Naive thymus-derived CD8-positive, alpha-beta T cell (primary cell): ENCODE results near the gene ATG13. TPM values are rescaled to one million over a fixed set of nuclear protein-coding genes. Genes with fewer than 3 reads are reported as not detected.
A peak's percentile ranks its signal among the peaks of the same experiment; 100 is the strongest.

Experiments
- ATAC-seq, 2 donors: fragments of 150-1000 bp; cut with Tn5 transposase in 1 of 2; sonication (Bioruptor Pico), chemical (Tn5 transposase) in 1 of 2; 1 replicate in 1 of 2; 2 replicates in 1 of 2; pipeline ENCODE4 v1.10.0; 2021; ENCODE audit warnings: mild to moderate bottlenecking in 2 of 2, moderate library complexity in 2 of 2
- POLR2A ChIA-PET: fragments of 350-600 bp; sonication (Branson Sonifier 250); formaldehyde crosslinking; loops from one replicate; lab custom pipeline; 2021; ENCODE audit warnings: antibody characterized with exemption; lab: Charles Lee
- DNase-seq, 10 donors: peaks; one replicate each; pipeline versions ENCODE4 v3.0.0 to v3.0.0-alpha.2; 2020 to 2022
- H3K27ac Mint-ChIP-seq, 10 donors: one replicate each; pipeline ENCODE4 v1.8.0; 2020 to 2022; ENCODE audit warnings: mild to moderate bottlenecking in 10 of 10, mixed read lengths in 10 of 10, moderate library complexity in 4 of 10, inconsistent platforms in 1 of 10
- H3K27me3 Mint-ChIP-seq, 5 donors: one replicate each; pipeline ENCODE4 v1.8.0; 2021 to 2022; ENCODE audit warnings: mixed read lengths in 5 of 5
- H3K36me3 Mint-ChIP-seq, 3 donors: one replicate each; pipeline ENCODE4 v1.8.0; 2020 to 2022; ENCODE audit warnings: mixed read lengths in 3 of 3, mild to moderate bottlenecking in 2 of 3, inconsistent platforms in 1 of 3
- H3K4me1 Mint-ChIP-seq, 4 donors: one replicate each; pipeline ENCODE4 v1.8.0; 2021 to 2022; ENCODE audit warnings: mixed read lengths in 4 of 4
- H3K4me3 Mint-ChIP-seq, 10 donors: one replicate each; pipeline ENCODE4 v1.8.0; 2020 to 2022; ENCODE audit warnings: mild to moderate bottlenecking in 10 of 10, mixed read lengths in 10 of 10, moderate library complexity in 6 of 10, inconsistent platforms in 1 of 10
- H3K9me3 Mint-ChIP-seq, 9 donors: one replicate each; pipeline ENCODE4 v1.8.0; 2020 to 2022; ENCODE audit warnings: mixed read lengths in 9 of 9, mild to moderate bottlenecking in 3 of 9, inconsistent platforms in 1 of 9, moderate library complexity in 1 of 9
- polyA plus RNA-seq, 3 donors: library from polyadenylated mRNA; unstranded; fragments of 300-500 nt; fragmentation: Illumina TruSeq; gene quantifications; one replicate each; pipeline ENCODE4 v1.2.3, GENCODE V29; 2021
- total RNA-seq, 8 experiments: library from RNA in 2 of 8; stranded (reverse) in 2 of 8; gene quantifications; one replicate each; pipeline ENCODE4 v1.2.3 and lab custom pipeline; 2021 to 2026

Gene ATG13
- total and polyA plus RNA-seq, 5 experiments from 2014 or later: 59.6 to 98.6 (median 77.9) TPM

DNA sequence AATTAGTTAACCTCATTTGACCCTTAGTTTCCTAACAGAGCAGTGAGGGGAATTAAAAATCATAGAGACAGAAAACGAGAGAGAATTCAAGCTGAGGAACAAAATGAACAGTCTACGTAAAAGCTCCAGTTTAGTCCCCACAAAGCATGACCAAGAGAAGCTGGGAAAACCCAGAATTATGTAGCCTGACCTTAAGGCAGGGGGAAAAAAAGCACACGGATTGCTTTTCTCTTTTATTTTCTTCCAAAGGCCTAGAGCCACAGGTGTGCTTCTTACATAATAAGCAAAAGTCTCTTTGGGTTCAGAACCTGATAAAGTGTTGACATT lies 23.0 kb upstream of the ATG13 start:
- Mint-ChIP-seq H3K27ac (peak overlapping the region; percentile 91 to 97 (median 96)), H3K36me3 (peaks cover 0 to 6% (median 0%) of the 10 kb centered on the region in 3 donors), H3K4me3 (peak overlapping the region; percentile 93 to 99 (median 96)), H3K4me1 (peaks cover 19 to 44% (median 41%) of the 10 kb centered on the region in 4 donors), H3K9me3 (no peaks in the 10 kb centered on the region), H3K27me3 (no peaks in the 10 kb centered on the region)
- POLR2A ChIA-PET: interaction anchor here (0.6 to 3.1 kb wide), 8 partner anchors 17 to 678 kb away, joined by 3 to 30 read pairs (median 3); partner anchors contain the start of genes ATG13 and HARBI1
- DNase-seq (no peak), ATAC-seq (no peak)

GRCh38 chr11:46594785-46595184 lies 22.6 kb upstream of the ATG13 start:
- peak overlapping the region in 2 of 10 donors; percentile 95 for H3K27ac Mint-ChIP-seq
- H3K4me3 Mint-ChIP-seq: peak overlapping the region in 5 of 10 donors; percentile 95 to 99 (median 96)
- H3K9me3 Mint-ChIP-seq: no peaks in the 10 kb centered on the region

DNA sequence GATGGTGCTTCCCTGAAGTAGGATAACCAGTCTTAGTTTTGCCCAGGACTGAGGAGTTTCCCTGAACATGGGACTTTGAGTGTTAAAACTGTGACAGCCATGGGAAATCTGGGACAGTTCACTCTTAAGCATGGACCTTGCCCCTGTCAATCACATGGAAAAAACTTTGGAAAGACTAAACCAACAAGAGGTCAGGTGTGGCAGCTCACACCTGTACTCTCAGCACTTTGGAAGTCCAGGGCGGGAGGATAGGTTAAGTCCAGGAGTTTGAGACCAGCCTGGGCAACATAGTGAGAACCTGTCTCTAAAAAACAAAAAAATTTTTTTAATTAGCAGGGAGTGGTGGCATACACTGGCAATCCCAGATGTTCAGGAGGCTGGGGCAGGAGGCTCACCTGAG lies 20.2 kb upstream of the ATG13 start:
- no peak for ATAC-seq
- peaks cover 13 to 24% (median 21%) of the 10 kb centered on the region in 4 donors for H3K4me1 Mint-ChIP-seq
- H3K9me3 Mint-ChIP-seq: no peaks in the 10 kb centered on the region
- peaks cover 0 to 3% (median 0%) of the 10 kb centered on the region in 3 donors for H3K36me3 Mint-ChIP-seq
- no peak for DNase-seq
- H3K4me3 Mint-ChIP-seq: no peak overlapping the region
- H3K27ac Mint-ChIP-seq: no peak overlapping the region
- H3K27me3 Mint-ChIP-seq: no peaks in the 10 kb centered on the region
- POLR2A ChIA-PET: interaction anchor here (0.6 kb wide), 2 partner anchors 12 to 19 kb away, joined by 3 to 4 read pairs; no protein-coding TSS in a partner anchor

More at GRCh38 chr11:46594785-46595184, 22.6 kb upstream of the ATG13 start:
- POLR2A ChIA-PET: interaction anchor here (1.5 to 3.1 kb wide), 4 partner anchors 17 to 102 kb away, joined by 3 to 30 read pairs (median 6); partner anchors contain the start of genes ATG13 and HARBI1
- no peak for ATAC-seq
- Mint-ChIP-seq H3K27me3 (no peaks in the 10 kb centered on the region), H3K4me1 (peaks cover 19 to 41% (median 38%) of the 10 kb centered on the region in 4 donors), H3K36me3 (peaks cover 0 to 5% (median 0%) of the 10 kb centered on the region in 3 donors)
- no peak for DNase-seq

- no peak for DNase-seq
- H3K9me3 Mint-ChIP-seq: no peaks in the 10 kb centered on the region
- H3K27me3 Mint-ChIP-seq: no peaks in the 10 kb centered on the region
- POLR2A ChIA-PET: no interaction called here
- H3K36me3 Mint-ChIP-seq: peaks cover 0 to 5% (median 0%) of the 10 kb centered on the region in 3 donors
- H3K27ac Mint-ChIP-seq: no peak overlapping the region
- peaks cover 10 to 18% (median 15%) of the 10 kb centered on the region in 4 donors for H3K4me1 Mint-ChIP-seq
- H3K4me3 Mint-ChIP-seq: no peak overlapping the region
- no peak for ATAC-seq
These were observed 19.6 kb upstream of the ATG13 start for GRCh38 chr11:46597609-46598219.

DNA sequence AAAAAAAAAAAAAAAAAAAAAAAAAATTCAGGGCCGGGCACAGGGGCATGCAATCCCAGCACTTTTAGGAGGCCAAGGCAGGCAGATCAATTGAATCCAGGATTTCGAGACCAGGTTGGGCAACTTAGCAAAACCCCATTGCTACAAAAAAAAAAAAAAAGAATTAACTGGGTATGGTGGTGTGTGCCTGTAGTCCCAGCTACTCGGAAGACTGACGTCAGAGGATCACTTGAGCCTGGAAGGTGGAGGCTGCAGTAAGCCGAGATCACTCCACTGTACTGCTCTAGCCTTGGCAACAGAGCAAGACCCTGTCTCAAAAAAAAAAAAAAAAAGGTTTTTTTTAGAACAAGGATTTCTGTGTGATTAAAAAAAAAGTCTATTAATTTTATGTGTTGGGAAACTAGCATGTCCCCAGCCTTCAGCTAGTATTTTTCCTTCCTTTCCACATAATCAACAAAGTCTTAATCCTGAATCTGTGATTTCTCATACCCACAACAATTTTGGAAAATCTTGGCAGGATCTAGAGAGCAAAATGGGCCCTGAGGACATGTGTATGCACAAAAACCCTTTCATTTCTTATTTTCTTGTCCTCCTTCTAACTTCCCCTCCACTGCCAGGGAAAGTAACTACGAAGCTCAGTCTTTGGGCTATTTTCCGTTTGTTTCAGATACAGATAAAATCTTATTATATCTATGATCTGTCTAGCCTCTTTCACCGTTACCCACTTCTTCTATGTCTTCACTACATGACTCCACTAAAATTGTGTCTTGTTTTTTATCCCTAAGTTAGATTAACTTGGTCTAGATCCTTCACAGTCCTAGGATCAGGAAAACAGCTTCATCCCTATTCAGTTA lies 17.8 kb upstream of the ATG13 start:
- H3K4me3 Mint-ChIP-seq: no peak overlapping the region
- peaks cover 0 to 4% (median under 1%) of the 10 kb centered on the region in 4 donors for H3K4me1 Mint-ChIP-seq
- POLR2A ChIA-PET: interaction anchor here (0.7 kb wide), 1 partner anchor 252 kb away, joined by 4 read pairs; no protein-coding TSS in a partner anchor
- H3K36me3 Mint-ChIP-seq: peaks cover 0 to 11% (median 1%) of the 10 kb centered on the region in 3 donors
- no peak for ATAC-seq
- DNase-seq: no peak
- H3K9me3 Mint-ChIP-seq: no peaks in the 10 kb centered on the region
- peak overlapping the region in 1 of 10 donors; percentile 17 for H3K27ac Mint-ChIP-seq
- no peaks in the 10 kb centered on the region for H3K27me3 Mint-ChIP-seq

DNA sequence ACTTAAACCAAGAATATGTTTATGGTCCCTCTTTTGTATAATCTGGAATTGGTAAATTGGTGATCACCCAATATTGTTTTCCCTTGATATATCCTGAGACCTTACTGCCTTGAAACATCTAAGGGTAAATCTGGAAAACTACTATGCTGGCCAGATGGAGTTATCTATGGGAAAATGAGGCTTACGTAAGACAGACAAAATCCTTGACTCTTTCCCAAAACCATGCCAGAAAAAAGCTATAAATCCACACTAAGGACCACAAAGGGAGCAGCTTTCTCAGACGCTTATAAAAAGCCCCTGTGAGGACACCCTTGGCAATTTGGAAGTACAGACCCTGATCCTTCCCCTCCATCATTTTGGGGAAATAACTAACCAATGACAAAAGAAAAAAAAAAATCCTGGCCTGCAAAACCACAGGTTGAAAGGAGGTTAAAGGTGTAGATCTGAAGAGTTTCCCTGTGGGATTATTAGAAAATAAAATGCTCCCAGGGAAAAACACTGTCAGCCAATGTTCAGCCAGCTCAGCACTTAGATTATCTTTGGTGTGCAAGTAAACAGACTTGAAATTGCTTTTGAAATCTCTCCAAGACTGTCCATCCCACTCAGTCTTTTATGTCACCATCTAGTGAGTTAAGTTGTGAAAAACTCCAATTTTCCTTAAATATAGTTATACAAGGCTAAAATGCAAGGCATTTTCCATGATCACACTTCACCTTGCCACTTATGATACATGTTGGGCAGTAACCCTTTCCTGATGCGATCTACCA lies 17.0 kb upstream of the ATG13 start:
- Mint-ChIP-seq H3K36me3 (peaks cover 0 to 11% (median 1%) of the 10 kb centered on the region in 3 donors), H3K4me1 (peaks cover 0 to 4% (median 0%) of the 10 kb centered on the region in 4 donors), H3K4me3 (no peak overlapping the region), H3K27me3 (no peaks in the 10 kb centered on the region), H3K9me3 (no peaks in the 10 kb centered on the region), H3K27ac (peak overlapping the region in 1 of 10 donors; percentile 17)
- DNase-seq: no peak
- ATAC-seq: no peak
- POLR2A ChIA-PET: no interaction called here

DNA sequence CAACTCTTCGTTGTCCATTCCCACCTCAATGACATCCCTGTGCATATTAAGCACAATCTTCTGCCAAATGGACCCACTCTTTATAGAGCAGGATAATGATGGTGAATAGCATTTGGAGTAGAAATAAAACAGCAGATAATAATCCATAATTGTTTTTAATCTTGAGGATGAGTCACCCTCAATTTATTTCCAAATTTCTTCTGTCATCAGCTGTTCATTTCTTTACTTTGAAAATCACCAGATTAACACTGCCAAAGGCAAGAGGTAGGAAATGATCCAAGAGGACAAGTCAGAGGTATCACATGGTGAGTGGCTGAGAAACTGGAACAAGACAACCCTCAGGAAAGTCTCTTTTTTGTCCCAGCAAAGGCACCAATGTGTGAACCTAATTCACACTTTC lies 16.2 kb upstream of the ATG13 start:
- no peak for DNase-seq
- peaks cover 0 to 4% (median 0%) of the 10 kb centered on the region in 4 donors for H3K4me1 Mint-ChIP-seq
- H3K9me3 Mint-ChIP-seq: no peaks in the 10 kb centered on the region
- POLR2A ChIA-PET: no interaction called here
- peaks cover 0 to 11% (median 1%) of the 10 kb centered on the region in 3 donors for H3K36me3 Mint-ChIP-seq
- H3K4me3 Mint-ChIP-seq: no peak overlapping the region
- no peak overlapping the region for H3K27ac Mint-ChIP-seq
- no peak for ATAC-seq
- H3K27me3 Mint-ChIP-seq: no peaks in the 10 kb centered on the region

- Mint-ChIP-seq H3K4me1 (peaks cover 0 to 4% (median under 1%) of the 10 kb centered on the region in 4 donors), H3K27ac (peak overlapping the region in 1 of 10 donors; percentile 26), H3K4me3 (no peak overlapping the region), H3K27me3 (no peaks in the 10 kb centered on the region), H3K9me3 (no peaks in the 10 kb centered on the region), H3K36me3 (peaks cover 0 to 11% (median 1%) of the 10 kb centered on the region in 3 donors)
- DNase-seq (no peak), ATAC-seq (no peak)
- POLR2A ChIA-PET: no interaction called here
These were observed 13.5 kb upstream of the ATG13 start for GRCh38 chr11:46603704-46604308.

- POLR2A ChIA-PET: interaction anchor here (0.6 to 0.7 kb wide), 2 partner anchors 12 to 303 kb away, joined by 3 to 6 read pairs; partner anchors contain the start of gene HARBI1
- Mint-ChIP-seq H3K4me1 (peaks cover 0 to 4% (median under 1%) of the 10 kb centered on the region in 4 donors), H3K27me3 (no peaks in the 10 kb centered on the region), H3K27ac (peak overlapping the region in 2 of 10 donors; percentile 17 to 73), H3K4me3 (no peak overlapping the region), H3K9me3 (no peaks in the 10 kb centered on the region), H3K36me3 (peaks cover 0 to 11% (median 1%) of the 10 kb centered on the region in 3 donors)
- DNase-seq (no peak), ATAC-seq (no peak)
These were observed 12.6 kb upstream of the ATG13 start for GRCh38 chr11:46604796-46605195.

DNA sequence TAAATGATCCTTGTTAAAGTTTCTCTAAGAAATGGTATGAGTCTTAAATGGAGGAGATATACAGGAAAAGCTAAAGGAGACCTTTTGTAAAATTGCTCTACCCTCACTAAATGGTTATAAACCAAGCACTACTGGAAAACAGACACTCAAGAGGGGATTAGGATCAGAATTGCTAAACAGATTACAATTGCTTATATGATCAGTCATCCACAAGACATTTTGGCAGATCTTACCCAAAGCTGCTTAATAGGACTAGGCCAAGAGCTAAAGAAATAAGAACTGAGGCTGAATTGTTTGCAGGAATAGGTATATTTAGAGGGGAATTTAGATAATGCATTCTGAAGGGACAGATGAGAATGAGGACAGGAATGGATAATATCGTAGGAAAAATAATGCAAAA lies 9.8 kb upstream of the ATG13 start:
- no peaks in the 10 kb centered on the region for H3K27me3 Mint-ChIP-seq
- POLR2A ChIA-PET: interaction anchor here (0.6 kb wide), 1 partner anchor 92 kb away, joined by 3 read pairs; no protein-coding TSS in a partner anchor
- H3K4me1 Mint-ChIP-seq: peaks cover 2 to 11% (median 6%) of the 10 kb centered on the region in 4 donors
- no peaks in the 10 kb centered on the region for H3K9me3 Mint-ChIP-seq
- peaks cover 0 to 7% (median 1%) of the 10 kb centered on the region in 3 donors for H3K36me3 Mint-ChIP-seq
- no peak overlapping the region for H3K27ac Mint-ChIP-seq
- DNase-seq (no peak), ATAC-seq (no peak)
- no peak overlapping the region for H3K4me3 Mint-ChIP-seq

DNA sequence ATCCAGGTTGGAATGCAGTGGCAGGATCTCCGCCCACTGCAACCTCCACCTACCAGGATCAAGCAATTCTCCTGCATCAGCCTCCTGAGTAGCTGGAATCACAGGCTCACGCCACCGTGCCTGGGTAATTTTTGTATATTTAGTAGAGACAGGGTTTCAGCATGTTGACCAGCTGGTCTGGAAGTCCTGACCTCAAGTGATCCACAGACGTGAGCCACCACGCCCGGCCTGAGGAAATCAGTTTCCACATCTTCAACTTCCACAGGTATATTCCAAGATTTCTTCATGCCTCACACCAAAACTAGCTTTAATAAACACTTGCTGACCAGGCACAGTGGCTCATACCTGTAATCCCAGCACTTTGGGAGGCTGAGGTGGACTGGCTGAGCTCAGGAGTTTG lies 8.0 kb upstream of the ATG13 start:
- DNase-seq (no peak), ATAC-seq (no peak)
- no peak overlapping the region for H3K4me3 Mint-ChIP-seq
- H3K9me3 Mint-ChIP-seq: no peaks in the 10 kb centered on the region
- POLR2A ChIA-PET: interaction anchor here (0.6 to 1.2 kb wide), 5 partner anchors 9 to 713 kb away, joined by 3 to 8 read pairs (median 4); no protein-coding TSS in a partner anchor
- no peaks in the 10 kb centered on the region for H3K36me3 Mint-ChIP-seq
- no peaks in the 10 kb centered on the region for H3K27me3 Mint-ChIP-seq
- no peak overlapping the region for H3K27ac Mint-ChIP-seq
- peaks cover 2 to 9% (median 8%) of the 10 kb centered on the region in 4 donors for H3K4me1 Mint-ChIP-seq
